ENCODE measurements around the gene PTPRN2. TPM values are rescaled to one million over a fixed set of nuclear protein-coding genes. Genes with fewer than 3 reads are reported as not detected.

Gene PTPRN2
- total RNA-seq, 5 donors from 2014 or later (not counting 1 experiment from before 2014, with no cell fraction given) = 0.60 to 1.7 (median 0.82) TPM

- Mint-ChIP-seq H3K9me3 (peaks cover 0 to 3% (median 0%) of the 10 kb centered on the region in 3 donors), H3K36me3 (no peaks in the 10 kb centered on the region), H3K27me3 (no peaks in the 10 kb centered on the region), H3K4me3 (no peak overlapping the region), H3K27ac (no peak overlapping the region), H3K4me1 (no peaks in the 10 kb centered on the region)
- H3K9me3 ChIP-seq = no peaks in the 10 kb centered on the region
- no peaks in the 10 kb centered on the region for H3K27me3 ChIP-seq (replicated peaks in 1 of 2; ENCODE audit: control insufficient read depth in 2 of 2, extremely low read depth in 1 of 2, insufficient read depth in 2 of 2, low read length in 1 of 2)
- DNase-seq (no peak), ATAC-seq (replicated peaks in 1 of 4) (no peak)
- POLR2A ChIA-PET = no interaction called here
- H3K36me3 ChIP-seq (ENCODE audit: control insufficient read depth in 2 of 2, extremely low read depth in 1 of 2, insufficient read depth in 1 of 2, low read length in 1 of 2) = no peaks in the 10 kb centered on the region
- H3K4me3 ChIP-seq (ENCODE audit: control insufficient read depth in 1 of 2, extremely low read depth in 1 of 2, low read length in 1 of 2) = no peak overlapping the region
- no peaks in the 10 kb centered on the region for H3K4me1 ChIP-seq (ENCODE audit: control insufficient read depth in 1 of 2, extremely low read depth in 1 of 2, insufficient read depth in 2 of 2, low read length in 2 of 2)
- WGBS (ENCODE audit: insufficient coverage) = 87% methylated on average over 6 of the region's 11 CpGs
- CTCF ChIA-PET = no interaction called here
- H3K27ac ChIP-seq (ENCODE audit: low read length) = no peak overlapping the region
These were observed 316.0 kb downstream of the PTPRN2 start for GRCh38 chr7:158271646-158272045.

GRCh38 chr7:158270856-158271413 is 316.7 kb downstream of the PTPRN2 start:
- Histone ChIP-seq H3K36me3 (ENCODE audit: control insufficient read depth in 2 of 2, extremely low read depth in 1 of 2, insufficient read depth in 1 of 2, low read length in 1 of 2) (no peaks in the 10 kb centered on the region), H3K4me1 (ENCODE audit: control insufficient read depth in 1 of 2, extremely low read depth in 1 of 2, insufficient read depth in 2 of 2, low read length in 2 of 2) (no peaks in the 10 kb centered on the region), H3K27me3 (replicated peaks in 1 of 2; ENCODE audit: control insufficient read depth in 2 of 2, extremely low read depth in 1 of 2, insufficient read depth in 2 of 2, low read length in 1 of 2) (no peaks in the 10 kb centered on the region), H3K9me3 (no peaks in the 10 kb centered on the region), H3K4me3 (ENCODE audit: control insufficient read depth in 1 of 2, extremely low read depth in 1 of 2, low read length in 1 of 2) (no peak overlapping the region), H3K27ac (ENCODE audit: low read length) (no peak overlapping the region)
- no peaks in the 10 kb centered on the region for H3K4me1 Mint-ChIP-seq
- ChIA-PET CTCF (no interaction called here), POLR2A (no interaction called here)
- H3K4me3 Mint-ChIP-seq = no peak overlapping the region
- no peak overlapping the region for H3K27ac Mint-ChIP-seq
- no peaks in the 10 kb centered on the region for H3K36me3 Mint-ChIP-seq
- DNase-seq = no peak
- no peak for ATAC-seq (replicated peaks in 1 of 4)
- 100% methylated on average over 4 of the region's 9 CpGs for WGBS (ENCODE audit: insufficient coverage)
- no peaks in the 10 kb centered on the region for H3K27me3 Mint-ChIP-seq
- peaks cover 0 to 3% (median 0%) of the 10 kb centered on the region in 3 donors for H3K9me3 Mint-ChIP-seq

- Mint-ChIP-seq H3K27me3 (no peaks in the 10 kb centered on the region), H3K4me1 (no peaks in the 10 kb centered on the region), H3K27ac (no peak overlapping the region), H3K4me3 (no peak overlapping the region), H3K9me3 (peaks cover 0 to 3% (median 0%) of the 10 kb centered on the region in 3 donors), H3K36me3 (no peaks in the 10 kb centered on the region)
- ChIA-PET CTCF (no interaction called here), POLR2A (no interaction called here)
- Histone ChIP-seq H3K4me1 (ENCODE audit: control insufficient read depth in 1 of 2, extremely low read depth in 1 of 2, insufficient read depth in 2 of 2, low read length in 2 of 2) (no peaks in the 10 kb centered on the region), H3K27me3 (replicated peaks in 1 of 2; ENCODE audit: control insufficient read depth in 2 of 2, extremely low read depth in 1 of 2, insufficient read depth in 2 of 2, low read length in 1 of 2) (no peaks in the 10 kb centered on the region), H3K9me3 (no peaks in the 10 kb centered on the region), H3K36me3 (ENCODE audit: control insufficient read depth in 2 of 2, extremely low read depth in 1 of 2, insufficient read depth in 1 of 2, low read length in 1 of 2) (no peaks in the 10 kb centered on the region), H3K4me3 (ENCODE audit: control insufficient read depth in 1 of 2, extremely low read depth in 1 of 2, low read length in 1 of 2) (no peak overlapping the region), H3K27ac (ENCODE audit: low read length) (no peak overlapping the region)
- WGBS (ENCODE audit: insufficient coverage) = 95% methylated on average over 12 of the region's 13 CpGs
- no peak for DNase-seq
- ATAC-seq (replicated peaks in 1 of 4) = no peak
These were observed 317.4 kb downstream of the PTPRN2 start for GRCh38 chr7:158270106-158270775.

- no peak overlapping the region for H3K4me3 Mint-ChIP-seq
- CTCF ChIA-PET = no interaction called here
- H3K27ac Mint-ChIP-seq = no peak overlapping the region
- Histone ChIP-seq H3K4me3 (ENCODE audit: control insufficient read depth in 1 of 2, extremely low read depth in 1 of 2, low read length in 1 of 2) (no peak overlapping the region), H3K9me3 (no peaks in the 10 kb centered on the region), H3K27me3 (replicated peaks in 1 of 2; ENCODE audit: control insufficient read depth in 2 of 2, extremely low read depth in 1 of 2, insufficient read depth in 2 of 2, low read length in 1 of 2) (no peaks in the 10 kb centered on the region), H3K27ac (ENCODE audit: low read length) (no peak overlapping the region), H3K36me3 (ENCODE audit: control insufficient read depth in 2 of 2, extremely low read depth in 1 of 2, insufficient read depth in 1 of 2, low read length in 1 of 2) (no peaks in the 10 kb centered on the region), H3K4me1 (ENCODE audit: control insufficient read depth in 1 of 2, extremely low read depth in 1 of 2, insufficient read depth in 2 of 2, low read length in 2 of 2) (no peaks in the 10 kb centered on the region)
- no peak for DNase-seq
- POLR2A ChIA-PET = no interaction called here
- no peak for ATAC-seq (replicated peaks in 1 of 4)
- no peaks in the 10 kb centered on the region for H3K4me1 Mint-ChIP-seq
- H3K27me3 Mint-ChIP-seq = no peaks in the 10 kb centered on the region
- 94% methylated on average over 22 of the region's 28 CpGs for WGBS (ENCODE audit: insufficient coverage)
- H3K36me3 Mint-ChIP-seq = no peaks in the 10 kb centered on the region
- H3K9me3 Mint-ChIP-seq = peaks cover 0 to 3% (median 0%) of the 10 kb centered on the region in 3 donors
These were observed 318.6 kb downstream of the PTPRN2 start for GRCh38 chr7:158268816-158269535.

- POLR2A ChIA-PET = no interaction called here
- DNase-seq (no peak), ATAC-seq (replicated peaks in 1 of 4) (no peak)
- H3K4me3 ChIP-seq (ENCODE audit: control insufficient read depth in 1 of 2, extremely low read depth in 1 of 2, low read length in 1 of 2) = no peak overlapping the region
- Mint-ChIP-seq H3K4me3 (no peak overlapping the region), H3K4me1 (no peaks in the 10 kb centered on the region), H3K9me3 (peaks cover 0 to 2% (median 0%) of the 10 kb centered on the region in 3 donors), H3K27ac (no peak overlapping the region), H3K36me3 (no peaks in the 10 kb centered on the region), H3K27me3 (no peaks in the 10 kb centered on the region)
- no peak overlapping the region for H3K27ac ChIP-seq (ENCODE audit: low read length)
- 88% methylated on average over 29 of the region's 29 CpGs for WGBS (ENCODE audit: insufficient coverage)
- H3K9me3 ChIP-seq = no peaks in the 10 kb centered on the region
- CTCF ChIA-PET = no interaction called here
- H3K4me1 ChIP-seq (ENCODE audit: control insufficient read depth in 1 of 2, extremely low read depth in 1 of 2, insufficient read depth in 2 of 2, low read length in 2 of 2) = no peaks in the 10 kb centered on the region
- H3K36me3 ChIP-seq (ENCODE audit: control insufficient read depth in 2 of 2, extremely low read depth in 1 of 2, insufficient read depth in 1 of 2, low read length in 1 of 2) = no peaks in the 10 kb centered on the region
- no peaks in the 10 kb centered on the region for H3K27me3 ChIP-seq (replicated peaks in 1 of 2; ENCODE audit: control insufficient read depth in 2 of 2, extremely low read depth in 1 of 2, insufficient read depth in 2 of 2, low read length in 1 of 2)
These were observed 319.7 kb downstream of the PTPRN2 start for GRCh38 chr7:158267742-158268435.

GRCh38 chr7:158266817-158267741 is 320.5 kb downstream of the PTPRN2 start:
- no peak overlapping the region for H3K27ac Mint-ChIP-seq
- POLR2A ChIA-PET = no interaction called here

More at GRCh38 chr7:158266817-158267741, 320.5 kb downstream of the PTPRN2 start:
- no peaks in the 10 kb centered on the region for H3K4me1 ChIP-seq (ENCODE audit: control insufficient read depth in 1 of 2, extremely low read depth in 1 of 2, insufficient read depth in 2 of 2, low read length in 2 of 2)
- CTCF ChIA-PET = no interaction called here
- Mint-ChIP-seq H3K27me3 (no peaks in the 10 kb centered on the region), H3K36me3 (no peaks in the 10 kb centered on the region), H3K4me1 (no peaks in the 10 kb centered on the region), H3K4me3 (no peak overlapping the region), H3K9me3 (no peaks in the 10 kb centered on the region)
- no peaks in the 10 kb centered on the region for H3K9me3 ChIP-seq
- WGBS (ENCODE audit: insufficient coverage) = 84% methylated on average over 26 of the region's 30 CpGs
- H3K36me3 ChIP-seq (ENCODE audit: control insufficient read depth in 2 of 2, extremely low read depth in 1 of 2, insufficient read depth in 1 of 2, low read length in 1 of 2) = no peaks in the 10 kb centered on the region
- no peak overlapping the region for H3K27ac ChIP-seq (ENCODE audit: low read length)
- H3K4me3 ChIP-seq (ENCODE audit: control insufficient read depth in 1 of 2, extremely low read depth in 1 of 2, low read length in 1 of 2) = no peak overlapping the region
- no peak for DNase-seq
- ATAC-seq (replicated peaks in 1 of 4) = no peak
- H3K27me3 ChIP-seq (replicated peaks in 1 of 2; ENCODE audit: control insufficient read depth in 2 of 2, extremely low read depth in 1 of 2, insufficient read depth in 2 of 2, low read length in 1 of 2) = no peaks in the 10 kb centered on the region
